Activated effector memory CD4-positive, alpha-beta T cell treated with Interleukin-2 at 50 U/mL for 16 hours (primary cell): Measurements from ENCODE around the gene BCL6B.
"Not testable (repeated sequence)": the region's sequence is repeated elsewhere in the genome, so short reads cannot be mapped to it uniquely, and the experiment has no call there.

Experiments
- DNase-seq: peaks from one replicate; pipeline ENCODE4 v3.0.0-alpha.2; 2020

BCL6B gene, protein sequence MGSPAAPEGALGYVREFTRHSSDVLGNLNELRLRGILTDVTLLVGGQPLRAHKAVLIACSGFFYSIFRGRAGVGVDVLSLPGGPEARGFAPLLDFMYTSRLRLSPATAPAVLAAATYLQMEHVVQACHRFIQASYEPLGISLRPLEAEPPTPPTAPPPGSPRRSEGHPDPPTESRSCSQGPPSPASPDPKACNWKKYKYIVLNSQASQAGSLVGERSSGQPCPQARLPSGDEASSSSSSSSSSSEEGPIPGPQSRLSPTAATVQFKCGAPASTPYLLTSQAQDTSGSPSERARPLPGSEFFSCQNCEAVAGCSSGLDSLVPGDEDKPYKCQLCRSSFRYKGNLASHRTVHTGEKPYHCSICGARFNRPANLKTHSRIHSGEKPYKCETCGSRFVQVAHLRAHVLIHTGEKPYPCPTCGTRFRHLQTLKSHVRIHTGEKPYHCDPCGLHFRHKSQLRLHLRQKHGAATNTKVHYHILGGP

DNA sequence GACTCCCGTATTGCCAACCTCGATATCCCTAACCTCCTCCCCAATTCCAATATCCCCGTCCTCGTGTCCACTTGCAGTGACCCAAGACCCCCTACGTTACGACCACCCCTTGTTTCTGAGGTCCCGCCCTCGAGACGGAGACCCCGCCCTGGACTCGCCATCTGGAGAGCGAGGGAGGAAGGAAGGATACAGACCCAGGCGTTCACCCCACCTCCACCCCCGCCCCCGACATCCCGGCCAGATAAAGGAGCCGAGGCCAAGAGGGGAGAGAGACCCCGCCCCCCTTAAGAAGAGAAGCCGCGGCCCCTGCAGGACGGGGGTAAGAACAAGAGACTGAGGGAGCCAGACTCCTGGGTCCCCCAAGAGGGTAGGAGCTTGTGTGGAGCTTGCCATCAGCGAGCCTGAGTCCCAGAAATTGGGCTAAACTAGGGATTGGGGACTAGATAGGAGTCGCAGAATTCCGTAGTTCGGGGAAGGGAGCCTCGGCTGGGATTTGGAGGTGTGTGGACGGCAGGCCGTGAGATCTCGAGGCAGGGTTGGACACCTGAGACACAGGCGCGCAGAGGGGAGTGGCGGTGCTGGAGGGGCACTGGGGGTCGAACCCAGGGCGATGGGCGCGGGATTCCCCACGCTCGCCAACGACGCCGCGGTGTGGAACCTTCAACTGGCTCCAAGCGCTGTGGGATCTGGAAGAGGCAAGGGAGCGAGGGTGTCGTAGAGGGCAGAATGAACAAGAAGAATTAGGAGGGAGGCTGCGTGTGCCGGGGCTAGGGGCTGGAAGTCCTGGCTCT lies at the start of gene BCL6B:
BCL6B (plus strand) TSS at position 270 of the 791 bp plus-strand sequence. CDS start 622 bp downstream, outside the sequence.
- DNase-seq, result no peak

DNA sequence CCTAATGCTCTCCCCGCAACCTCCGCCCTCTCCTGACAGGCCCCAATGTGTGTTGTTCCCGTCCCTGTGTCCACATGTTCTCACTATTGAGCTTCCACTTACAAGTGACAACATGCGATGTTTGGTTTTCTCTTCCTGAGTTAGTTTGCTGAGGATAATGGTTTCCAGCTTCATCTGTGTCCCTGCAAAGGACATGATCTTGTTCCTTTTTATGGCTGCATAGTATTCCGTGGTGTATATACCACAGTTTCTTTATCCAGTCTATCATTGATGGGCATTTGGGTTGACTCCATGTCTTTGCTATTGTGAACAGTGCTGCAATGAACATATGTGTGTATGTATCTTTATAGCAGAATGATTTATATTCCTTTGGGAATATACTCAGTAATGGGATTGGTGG lies 43.4 kb upstream of the BCL6B start:
- not testable (repeated sequence) for DNase-seq

DNA sequence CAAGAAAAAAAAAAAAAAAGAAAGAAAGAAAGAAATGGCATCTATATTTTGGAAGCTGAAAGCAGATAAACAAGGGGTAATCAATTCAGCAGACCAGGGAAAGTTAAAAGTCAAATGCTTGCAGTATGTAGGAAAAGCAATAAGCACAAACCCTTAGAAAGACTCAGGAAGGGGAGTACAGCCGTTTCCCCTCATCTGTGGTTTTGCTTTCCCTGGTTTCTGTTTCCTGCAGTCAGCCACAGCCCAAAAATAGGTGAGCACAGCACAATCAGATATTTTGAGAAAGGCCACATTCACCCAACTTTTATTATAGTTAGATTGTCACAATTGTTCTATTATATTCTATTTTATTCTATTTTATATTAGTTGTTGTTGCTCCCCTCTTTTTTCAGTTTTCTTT lies 41.4 kb upstream of the BCL6B start:
- DNase-seq, result no peak

DNA sequence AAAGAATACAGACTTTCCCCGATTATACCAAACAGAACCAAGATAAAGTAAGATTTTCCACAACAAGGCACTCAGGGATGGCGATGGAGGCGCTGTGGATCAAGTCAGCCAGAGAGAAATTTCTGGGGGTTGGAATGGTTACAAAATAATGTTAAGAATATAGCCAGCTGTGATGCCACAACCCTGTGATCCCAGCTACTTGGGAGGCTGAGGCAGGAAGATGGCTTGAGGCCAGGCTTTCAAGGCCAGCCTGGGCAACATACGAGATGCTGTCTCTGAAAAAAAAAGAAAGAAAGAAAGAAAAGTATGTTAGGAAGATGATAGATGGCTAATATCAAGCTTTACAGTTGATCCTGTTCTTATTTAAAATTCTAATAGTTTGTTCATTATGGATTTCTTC lies 37.6 kb upstream of the BCL6B start:
- no peak for DNase-seq

DNA sequence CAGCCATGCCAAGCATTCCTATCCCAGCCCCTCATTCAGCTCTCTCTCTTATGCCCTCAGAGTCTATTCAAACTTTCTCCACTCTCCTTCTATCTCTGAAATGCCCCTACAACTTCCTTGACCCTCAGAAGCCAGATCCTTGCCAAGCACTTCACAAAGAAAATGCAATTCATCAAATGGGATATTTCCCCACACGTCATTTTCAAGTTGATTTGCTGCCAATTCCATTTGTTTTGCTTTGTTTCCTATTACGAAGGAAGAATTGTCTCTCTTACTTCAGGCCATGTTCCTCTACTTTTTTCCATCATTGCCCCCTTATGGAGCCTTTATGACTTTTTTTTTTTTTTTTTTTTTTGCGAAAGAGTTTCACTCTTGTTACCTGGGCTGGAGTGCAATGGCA lies 36.2 kb upstream of the BCL6B start:
- no peak for DNase-seq

DNA sequence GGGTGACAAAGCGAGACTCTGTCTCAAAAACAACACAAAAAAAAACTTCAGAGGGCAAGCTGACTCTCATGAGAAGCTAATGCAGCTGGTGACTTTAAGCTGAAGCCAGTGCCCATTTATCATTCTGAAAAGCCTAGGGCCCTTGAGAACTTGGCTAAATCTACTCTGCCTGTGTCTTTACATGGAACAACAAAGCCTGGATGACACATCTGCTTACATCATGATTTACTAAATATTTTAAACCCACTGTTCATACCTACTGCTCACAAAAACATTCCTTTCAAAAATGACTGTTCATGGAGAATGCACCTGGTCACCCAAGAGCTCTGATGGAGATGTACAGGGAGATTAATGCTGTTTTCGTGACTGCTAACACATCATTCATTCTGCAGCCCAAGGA lies 33.1 kb upstream of the BCL6B start:
- no peak for DNase-seq

DNA sequence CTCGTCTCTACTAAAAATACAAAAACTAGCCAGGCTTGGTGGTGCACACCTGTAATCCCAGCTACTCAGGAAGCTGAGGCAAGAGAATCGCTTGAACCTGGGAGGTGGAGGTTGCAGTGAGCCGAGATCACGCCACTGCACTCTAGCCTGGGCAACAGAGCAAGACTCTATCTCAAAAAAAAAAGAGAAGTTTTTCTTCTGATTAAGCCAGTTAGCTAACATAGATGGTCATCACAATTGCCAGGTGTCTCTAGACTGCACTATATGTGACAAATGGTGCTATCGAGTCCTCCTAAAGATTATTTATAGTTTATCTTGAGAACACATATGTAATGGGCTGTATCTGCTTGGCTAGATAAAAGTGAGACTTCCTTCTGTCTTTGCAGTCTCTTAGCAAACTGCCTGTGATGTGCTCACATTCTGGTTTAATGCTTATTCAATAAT lies 29.2 kb upstream of the BCL6B start:
- DNase-seq, result not testable (repeated sequence)

DNA sequence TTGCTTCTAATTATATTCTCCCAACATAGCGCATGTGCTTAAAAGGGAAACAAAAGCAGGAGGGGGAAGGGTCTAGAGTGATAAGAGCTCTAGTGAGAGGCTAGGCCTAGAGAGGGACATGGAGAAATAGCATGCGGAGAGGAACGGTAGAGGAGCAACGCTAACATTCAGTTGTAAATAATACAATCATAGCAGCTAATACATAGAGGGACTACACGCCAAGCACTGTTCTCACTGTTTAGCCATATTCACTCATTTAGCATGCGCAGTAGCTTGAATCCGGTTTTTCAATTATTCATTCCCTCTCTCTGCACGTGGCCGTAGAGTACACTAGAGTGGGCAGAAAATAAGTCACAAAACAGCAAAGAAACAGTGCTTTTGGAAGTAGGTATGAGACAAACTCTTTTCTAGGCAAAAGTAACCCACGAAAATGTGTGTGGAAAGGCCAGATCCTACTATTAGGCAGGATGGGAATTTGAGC lies 28.7 kb upstream of the BCL6B start:
- DNase-seq, result no peak

DNA sequence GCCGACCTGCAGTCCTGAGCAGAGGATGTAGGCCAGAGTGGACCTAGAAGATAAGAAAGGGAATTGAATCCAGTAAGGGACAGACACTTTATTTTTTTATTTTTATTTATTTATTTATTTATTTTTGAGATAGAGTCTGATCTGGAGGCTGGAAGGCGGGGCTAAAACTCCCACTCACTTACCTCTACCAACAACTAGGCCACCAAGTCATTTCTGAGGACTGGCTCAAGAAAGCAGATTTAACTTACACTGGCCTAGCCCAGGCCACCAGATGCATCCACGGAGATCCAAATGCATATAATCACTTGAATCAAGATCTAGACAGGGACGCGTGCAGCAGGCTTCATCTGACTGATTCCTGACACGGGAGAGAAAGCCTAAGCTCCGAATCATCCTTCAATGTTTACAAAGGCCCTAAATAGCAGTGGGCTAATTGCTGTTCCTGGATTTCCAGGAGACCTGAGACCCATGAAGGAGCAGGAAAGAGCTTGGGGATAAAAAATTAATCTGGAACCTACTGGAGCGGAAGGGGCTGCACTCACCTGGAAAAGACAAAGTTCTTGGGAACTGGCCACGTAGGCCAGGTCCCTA lies 28.1 kb upstream of the BCL6B start:
- DNase-seq, result no peak

DNA sequence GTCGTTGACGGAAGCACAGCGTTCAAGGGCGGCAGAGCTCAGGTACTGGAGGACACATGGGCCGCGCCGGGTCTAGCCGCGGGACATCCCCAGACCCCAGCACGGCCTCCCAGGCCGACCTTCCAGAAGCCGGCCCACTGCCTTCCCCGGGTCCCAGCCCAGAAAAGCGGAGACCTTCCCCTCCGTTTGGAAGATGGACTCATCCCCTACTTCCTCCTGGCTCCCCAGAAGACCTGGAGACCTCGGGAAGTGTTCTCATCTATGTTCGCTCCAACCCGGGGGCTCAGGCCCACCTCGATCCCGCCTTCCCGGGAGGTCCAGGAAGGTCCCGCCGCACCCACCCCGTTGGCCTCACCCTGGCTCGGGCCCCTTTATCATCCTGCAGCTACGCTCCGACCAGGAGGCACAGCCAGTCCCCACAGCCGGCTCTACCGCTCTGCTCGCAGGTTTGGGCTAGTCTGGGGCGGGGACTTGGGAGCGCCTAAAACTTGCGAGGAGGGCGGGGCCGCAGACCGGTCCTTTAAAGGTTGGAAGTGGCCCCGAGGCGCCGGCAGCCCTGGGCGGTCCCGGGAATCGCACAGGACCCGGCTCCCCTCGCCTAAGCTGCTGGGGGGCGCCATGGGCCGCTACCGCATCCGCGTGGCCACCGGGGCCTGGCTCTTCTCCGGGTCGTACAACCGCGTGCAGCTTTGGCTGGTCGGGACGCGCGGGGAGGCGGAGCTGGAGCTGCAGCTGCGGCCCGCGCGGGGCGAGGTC lies 27.2 kb upstream of the BCL6B start, which contains the start of gene ALOX12:
ALOX12 (plus strand) TSS at position 550 of the 756 bp plus-strand sequence; CDS start at position 619, 69 bp downstream.
- no peak for DNase-seq

DNA sequence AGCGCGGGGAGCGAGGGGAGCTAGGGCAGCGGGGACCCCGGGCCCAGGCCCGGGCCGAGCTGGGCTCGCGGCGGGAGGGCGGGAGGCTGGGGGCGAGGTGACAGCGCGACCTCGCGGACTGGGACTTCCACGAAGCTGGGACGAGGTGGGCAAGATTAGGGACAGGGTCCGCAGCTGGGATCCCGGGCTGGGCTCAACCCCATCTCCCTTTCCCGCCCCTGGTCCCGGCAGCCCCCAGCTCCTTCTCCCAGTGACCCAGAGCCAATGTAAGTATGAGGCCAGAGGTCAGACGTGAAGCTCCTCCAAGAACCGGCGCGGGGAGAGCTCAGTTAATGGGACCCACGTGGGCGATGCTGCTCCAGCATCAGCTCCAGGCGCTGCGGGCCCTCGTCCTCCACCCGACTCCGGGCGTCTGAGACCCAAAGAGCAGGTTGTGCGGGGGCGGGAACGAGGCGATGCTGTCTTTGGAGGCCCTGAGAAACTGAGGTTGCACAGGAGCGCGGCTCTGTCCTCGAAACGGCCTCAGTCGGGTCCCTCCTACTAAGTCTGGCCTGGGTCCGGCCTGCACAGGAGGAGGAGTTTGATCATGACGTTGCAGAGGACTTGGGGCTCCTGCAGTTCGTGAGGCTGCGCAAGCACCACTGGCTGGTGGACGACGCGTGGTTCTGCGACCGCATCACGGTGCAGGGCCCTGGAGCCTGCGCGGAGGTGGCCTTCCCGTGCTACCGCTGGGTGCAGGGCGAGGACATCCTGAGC lies 26.4 kb upstream of the BCL6B start:
- no peak for DNase-seq

DNA sequence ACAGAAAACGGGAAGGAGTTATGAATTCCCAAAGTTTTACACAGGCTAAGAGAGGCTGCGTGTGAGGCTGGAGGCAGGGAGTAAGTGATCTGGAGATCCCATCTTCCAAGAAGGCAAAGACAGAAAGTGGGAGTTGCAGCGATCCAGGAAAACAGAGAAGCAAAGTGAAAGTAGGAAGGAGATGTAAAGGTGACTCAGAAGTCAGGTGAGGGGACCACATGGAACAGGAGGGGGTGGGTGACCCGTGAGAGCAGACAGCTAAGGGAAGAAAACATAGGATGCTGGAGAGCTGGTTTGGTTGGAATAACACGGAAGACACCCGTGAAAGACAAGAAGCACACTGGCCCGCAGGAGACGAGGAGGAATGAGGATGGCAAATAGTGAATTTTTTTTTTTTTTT lies 25.7 kb upstream of the BCL6B start:
- DNase-seq, result no peak

DNA sequence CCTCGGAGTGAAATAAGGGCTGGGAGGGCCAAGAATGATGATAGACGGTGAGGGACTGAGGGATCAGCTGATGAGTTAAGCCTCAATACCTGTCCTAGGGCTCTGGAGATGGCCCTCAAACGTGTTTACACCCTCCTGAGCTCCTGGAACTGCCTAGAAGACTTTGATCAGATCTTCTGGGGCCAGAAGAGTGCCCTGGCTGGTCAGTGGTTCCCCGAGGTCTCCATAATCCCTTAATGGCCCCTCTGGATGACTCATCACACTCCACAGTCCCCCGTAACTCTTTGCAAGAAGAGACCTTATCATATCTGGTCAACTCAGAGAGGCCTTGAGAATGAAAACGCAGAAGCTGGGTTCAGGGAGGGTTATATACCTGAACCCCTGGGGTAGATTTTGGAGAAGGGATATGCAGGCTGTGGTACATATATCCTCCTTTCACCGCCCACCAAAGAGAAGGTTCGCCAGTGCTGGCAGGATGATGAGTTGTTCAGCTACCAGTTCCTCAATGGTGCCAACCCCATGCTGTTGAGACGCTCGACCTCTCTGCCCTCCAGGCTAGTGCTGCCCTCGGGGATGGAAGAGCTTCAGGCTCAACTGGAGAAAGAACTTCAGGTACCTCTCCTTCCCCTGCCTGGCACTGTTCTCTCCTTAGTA lies 23.9 kb upstream of the BCL6B start:
- no peak for DNase-seq

DNA sequence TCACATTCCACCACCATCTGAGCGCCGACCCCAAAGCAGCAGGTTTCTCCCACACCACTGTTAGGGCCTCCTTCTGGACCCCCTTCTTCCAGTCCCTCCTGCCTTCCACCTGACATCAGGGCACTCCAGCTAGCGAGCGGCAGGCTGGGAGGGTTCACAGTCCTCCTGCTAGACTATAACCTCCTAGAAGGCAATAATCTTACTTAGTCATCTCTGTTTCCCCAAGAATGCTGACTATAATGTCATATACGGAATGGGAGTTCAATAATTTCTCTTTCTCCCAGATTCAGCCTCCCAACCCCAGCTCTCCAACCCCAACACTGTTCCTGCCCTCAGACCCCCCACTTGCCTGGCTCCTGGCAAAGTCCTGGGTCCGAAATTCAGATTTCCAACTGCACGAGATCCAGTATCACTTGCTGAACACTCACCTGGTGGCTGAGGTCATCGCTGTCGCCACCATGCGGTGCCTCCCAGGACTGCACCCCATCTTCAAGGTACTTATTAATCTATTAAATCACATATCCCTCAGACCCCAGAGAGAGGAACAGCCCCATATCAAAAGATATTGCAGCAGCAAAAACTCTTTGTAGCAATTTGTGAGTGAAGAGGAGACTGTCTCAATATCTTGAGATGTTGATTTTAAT lies 21.4 kb upstream of the BCL6B start:
- peak; percentile 33 for DNase-seq

DNA sequence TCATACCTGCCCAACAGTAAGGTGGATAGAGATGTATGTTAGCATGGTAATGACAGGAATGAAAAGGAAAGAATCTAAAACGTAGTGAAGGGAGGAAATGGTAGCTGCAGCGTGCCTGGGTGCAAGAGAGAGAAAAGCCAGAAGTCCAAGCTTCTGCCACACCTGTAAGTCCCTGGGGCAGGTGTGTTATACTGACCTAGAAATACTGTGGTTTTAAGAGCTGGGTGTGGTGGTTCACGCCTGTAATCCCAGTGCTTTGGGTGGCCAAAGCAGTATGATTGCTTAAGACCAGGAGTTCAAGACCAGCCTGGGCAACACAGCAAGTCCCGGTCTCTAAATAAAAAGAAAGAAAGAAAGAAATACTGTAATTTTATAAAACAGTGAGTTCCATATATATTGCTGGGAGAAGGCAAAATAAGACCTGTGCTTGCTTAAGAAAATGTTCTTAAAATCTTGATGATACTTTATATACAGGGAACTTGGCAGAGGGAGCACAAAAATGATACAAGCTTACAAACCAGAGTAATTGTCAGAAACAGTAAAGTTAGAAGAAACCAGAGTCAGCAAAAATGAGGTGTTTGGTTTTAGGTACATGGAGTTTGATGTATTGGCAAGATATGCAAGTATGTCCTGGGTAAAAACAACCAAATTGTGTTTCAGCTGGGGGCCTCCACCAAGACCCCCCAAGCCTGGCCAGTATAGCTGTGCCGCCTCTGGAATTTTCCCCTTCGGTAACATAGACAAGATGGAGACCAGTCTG lies 20.4 kb upstream of the BCL6B start:
- no peak for DNase-seq

DNA sequence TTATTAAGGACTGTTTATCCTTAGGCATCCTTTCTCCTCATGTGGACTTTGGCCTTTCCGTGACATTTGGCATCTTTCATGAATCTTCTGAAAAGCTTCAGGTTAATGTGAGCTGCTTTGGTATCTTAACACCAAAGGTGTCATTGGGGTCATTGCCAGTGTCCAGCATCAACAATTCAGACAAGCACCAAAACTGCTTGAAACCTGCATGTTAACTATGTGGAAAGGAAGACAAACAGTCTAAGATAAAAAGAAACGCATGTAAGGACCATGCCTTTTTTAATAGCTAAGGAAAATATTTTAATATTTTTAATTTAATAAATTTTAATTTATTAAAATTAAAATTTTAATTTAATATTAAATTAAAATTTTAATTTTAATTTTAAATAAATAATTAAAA lies 19.1 kb upstream of the BCL6B start:
- no peak for DNase-seq

DNA sequence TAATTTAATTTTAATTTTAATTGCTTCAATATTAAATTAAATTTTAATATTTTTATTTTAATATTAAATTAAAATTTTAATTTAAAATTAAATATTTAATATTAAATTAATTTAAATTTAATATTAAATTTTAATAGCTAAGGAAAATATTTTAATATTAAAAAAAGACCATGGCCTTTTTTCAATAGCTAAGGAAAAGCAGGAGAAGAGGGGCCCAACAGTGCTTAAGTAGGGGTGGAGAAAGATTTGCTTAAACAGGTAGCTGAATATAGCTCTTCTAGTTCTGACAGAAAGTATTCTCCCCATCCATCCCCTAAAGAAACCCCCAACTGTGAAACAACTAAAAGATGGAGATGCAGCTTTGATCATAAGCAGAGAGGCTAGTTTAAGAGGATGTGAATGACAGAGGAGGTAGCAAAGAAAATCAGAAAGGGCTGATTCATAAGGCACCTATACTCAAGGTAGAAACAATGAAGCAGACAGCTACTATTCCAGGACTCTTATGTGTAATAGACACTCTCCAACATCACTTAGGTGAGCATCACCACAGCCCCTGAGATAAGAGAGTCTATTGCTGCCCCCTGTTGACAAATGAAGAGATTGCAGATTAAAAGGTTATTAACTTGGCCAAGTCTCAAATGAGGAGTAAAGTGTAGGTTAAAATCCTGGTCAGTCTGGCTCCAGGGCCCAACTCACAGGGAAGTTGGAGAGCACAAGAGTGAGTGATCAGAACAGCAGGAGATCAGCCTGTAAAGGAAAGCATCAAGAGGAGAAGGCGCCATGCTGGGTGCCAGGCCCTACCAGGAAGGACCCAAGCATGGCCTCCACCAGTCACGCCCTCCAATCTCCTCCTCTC lies 18.2 kb upstream of the BCL6B start:
- DNase-seq, result no peak

DNA sequence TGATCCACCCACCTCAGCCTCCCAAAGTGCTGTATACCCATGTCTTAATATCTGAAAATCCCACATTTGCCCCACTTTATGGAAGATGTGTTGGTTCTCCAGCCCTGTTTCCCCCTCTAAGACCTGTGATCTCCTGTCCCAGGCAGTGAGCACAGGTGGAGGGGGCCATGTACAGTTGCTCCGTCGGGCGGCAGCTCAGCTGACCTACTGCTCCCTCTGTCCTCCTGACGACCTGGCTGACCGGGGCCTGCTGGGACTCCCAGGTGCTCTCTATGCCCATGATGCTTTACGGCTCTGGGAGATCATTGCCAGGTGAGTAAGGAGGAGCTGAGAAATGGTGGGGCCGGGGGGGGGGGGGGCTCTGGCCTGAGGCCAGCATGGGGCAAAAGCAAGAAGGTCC lies 17.1 kb upstream of the BCL6B start:
- DNase-seq, result no peak

DNA sequence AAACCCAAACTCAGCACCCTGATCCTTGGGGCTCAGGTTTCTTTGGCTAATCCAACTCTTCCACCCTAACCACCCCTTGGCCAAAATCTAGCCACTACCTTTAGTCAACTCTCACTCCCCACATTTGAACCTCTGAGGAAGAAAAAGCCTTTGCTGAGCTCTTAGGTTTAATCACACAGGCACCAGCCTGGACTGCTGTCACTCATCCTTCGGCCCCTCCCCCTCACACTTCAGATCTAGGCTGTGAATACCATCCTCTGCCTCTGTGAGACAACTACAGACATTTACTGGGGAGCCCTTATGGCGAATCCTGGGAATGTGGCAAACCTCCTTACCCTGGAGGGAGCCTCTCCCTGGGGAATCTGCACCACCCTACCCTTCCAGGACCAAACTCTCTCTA lies 15.7 kb upstream of the BCL6B start:
- no peak for DNase-seq
